HepG2 (cell line): ENCODE results near the gene ARPP21. TPM values are rescaled to one million over a fixed set of nuclear protein-coding genes. Genes with fewer than 3 reads are reported as not detected.

Experiments used
- ATAC-seq: fragments of 200-7000 bp; cut with Tn5 transposase; 3 replicates; pipeline ENCODE4 v1.9.1; 2020; ENCODE audit warnings: mild to moderate bottlenecking, moderate library complexity
- BruUV-seq: library from RNA; stranded (reverse); fragments of 400-500 nt; replicated peaks from 2 replicates; lab custom pipeline; 2021; lab: Mats Ljungman, UMichigan
- CTCF ChIA-PET: fragments of 300-600 bp; formaldehyde crosslinking; extraction: SDS; loops from one replicate; lab custom pipeline; 2021; ENCODE audit warnings: low total read pairs, inconsistent platforms, low intra/inter-chr PET ratio; lab: Yijun Ruan, JAX
- POLR2A ChIA-PET: fragments of 350-600 bp; sonication (Branson Sonifier 250); formaldehyde crosslinking; loops from one replicate; lab custom pipeline; 2020; ENCODE audit warnings: antibody characterized with exemption, inconsistent platforms; lab: Yijun Ruan, JAX
- DNase-seq: peaks from one replicate; pipeline ENCODE4 v3.0.0-alpha.2; 2015; ENCODE audit warnings: low spot score
- FAIRE-seq: peaks from 3 replicates; lab custom pipeline; 2011; peaks lifted over from hg19 to GRCh38; lab: Jason Lieb, UNC
- H2AFZ ChIP-seq: one replicate; pipeline ENCODE4 v1.6.1; 2011; ENCODE audit warnings: low read length, inconsistent platforms
- H3K27ac ChIP-seq: fragments of 300-600 bp; 3 replicates; pipeline ENCODE4 v1.8.0; 2011; ENCODE audit warnings: mixed run types, mild to moderate bottlenecking, mixed read lengths, low read length, inconsistent platforms; ENCODE audit not compliant: insufficient read depth; ENCODE audit errors: extremely low read length
- H3K27me3 ChIP-seq, 2 experiments: fragments of 200-600 bp in 1 of 2; 2 replicates in 1 of 2; 3 replicates in 1 of 2; pipeline versions ENCODE4 v1.6.0 to v1.8.0; 2011; ENCODE audit warnings: low read length in 2 of 2, mild to moderate bottlenecking in 2 of 2, moderate library complexity in 2 of 2, inconsistent platforms in 1 of 2; ENCODE audit not compliant: insufficient read depth in 2 of 2, control insufficient read depth in 1 of 2
- H3K36me3 ChIP-seq, 2 experiments: fragments of 200-600 bp in 1 of 2; replicated peaks in 1 of 2; 2 replicates in 1 of 2; 3 replicates in 1 of 2; pipeline versions ENCODE4 v1.5.1 to v1.8.0; 2011; ENCODE audit warnings: low read length in 2 of 2, inconsistent platforms in 1 of 2; ENCODE audit not compliant: insufficient read depth in 2 of 2, control insufficient read depth in 1 of 2
- H3K4me1 ChIP-seq: 2 replicates; pipeline ENCODE4 v1.5.1; 2012; ENCODE audit warnings: low read length, inconsistent platforms; ENCODE audit not compliant: insufficient read depth
- H3K4me2 ChIP-seq: 2 replicates; pipeline ENCODE4 v1.6.0; 2011; ENCODE audit warnings: low read depth, low read length, inconsistent platforms
- H3K4me3 ChIP-seq, 3 experiments: fragments of 200-600 bp in 1 of 3; sonication (generic), shearing (Covaris generic) in 1 of 3; replicated peaks in 1 of 3; 2 replicates each; pipeline ENCODE4 v1.5.1; 2011 to 2016; ENCODE audit warnings: low read length in 3 of 3, inconsistent platforms in 2 of 3, low read depth in 2 of 3, mild to moderate bottlenecking in 2 of 3, control low read depth in 1 of 3, mixed read lengths in 1 of 3; ENCODE audit not compliant: insufficient read depth in 1 of 3
- H3K79me2 ChIP-seq: one replicate; pipeline ENCODE4 v1.6.1; 2011; ENCODE audit warnings: low read length, inconsistent platforms; ENCODE audit not compliant: insufficient read depth
- H3K9ac ChIP-seq: 2 replicates; pipeline ENCODE4 v1.6.0; 2011; ENCODE audit warnings: mild to moderate bottlenecking, low read depth, low read length, inconsistent platforms; ENCODE audit not compliant: insufficient read depth
- H3K9me3 ChIP-seq: 2 replicates; pipeline ENCODE4 v1.5.1; 2012; ENCODE audit warnings: mild to moderate bottlenecking, low read length
- H4K20me1 ChIP-seq: 2 replicates; pipeline ENCODE4 v1.6.0; 2011; ENCODE audit warnings: inconsistent platforms, mild to moderate bottlenecking, low read length, moderate library complexity; ENCODE audit not compliant: insufficient read depth
- CEBPG ChIP-seq: IDR thresholded peaks from 2 replicates; pipeline ENCODE4 v1.6.1; 2016
- GRHL1 ChIP-seq: sonication (generic); formaldehyde crosslinking; conservative IDR thresholded peaks from 2 replicates; pipeline ENCODE4 v1.8.0; 2022; ENCODE audit warnings: missing genetic modification reagents
- KDM2A ChIP-seq: sonication (generic); formaldehyde crosslinking; IDR thresholded peaks from 2 replicates; pipeline ENCODE4 v1.4.0; 2020; ENCODE audit warnings: low read depth, missing genetic modification reagents, borderline replicate concordance
- KMT2B ChIP-seq: IDR thresholded peaks from 2 replicates; pipeline ENCODE4 v1.6.1; 2016; ENCODE audit warnings: missing genetic modification reagents, missing compliant biosample characterization
- SAP130 ChIP-seq: IDR thresholded peaks from 2 replicates; pipeline ENCODE4 v1.6.1; 2016; ENCODE audit warnings: low read depth
- SP5 ChIP-seq: IDR thresholded peaks from 2 replicates; pipeline ENCODE4 v1.6.1; 2016; ENCODE audit warnings: low read depth, borderline replicate concordance
- TAF1 ChIP-seq: sonication (generic); formaldehyde crosslinking; IDR thresholded peaks from 2 replicates; pipeline ENCODE4 v1.4.0; 2020; ENCODE audit warnings: missing genetic modification reagents
- ZFP36L2 ChIP-seq: sonication (generic); formaldehyde crosslinking; IDR thresholded peaks from 2 replicates; pipeline ENCODE4 v1.4.0; 2020; ENCODE audit warnings: missing genetic modification reagents
- ZNF280B ChIP-seq: sonication (generic); formaldehyde crosslinking; IDR thresholded peaks from 2 replicates; pipeline ENCODE4 v1.5.0; 2020; ENCODE audit warnings: missing genetic modification reagents, mild to moderate bottlenecking, borderline replicate concordance
- ZNF530 ChIP-seq: sonication (generic); formaldehyde crosslinking; IDR thresholded peaks from 2 replicates; pipeline ENCODE4 v1.5.0; 2020; ENCODE audit warnings: low read depth, mild to moderate bottlenecking, missing genetic modification reagents
- ZNF550 ChIP-seq: sonication (generic); formaldehyde crosslinking; IDR thresholded peaks from 2 replicates; pipeline ENCODE4 v1.4.0; 2020; ENCODE audit warnings: mild to moderate bottlenecking, missing genetic modification reagents, borderline replicate concordance
- ZNF557 ChIP-seq: sonication (generic); formaldehyde crosslinking; IDR thresholded peaks from 2 replicates; pipeline ENCODE4 v1.4.0; 2020; ENCODE audit warnings: missing genetic modification reagents
- ZNF567 ChIP-seq: sonication (generic); formaldehyde crosslinking; IDR thresholded peaks from 2 replicates; pipeline ENCODE4 v1.8.1; 2023; ENCODE audit warnings: mild to moderate bottlenecking, missing genetic modification reagents, borderline replicate concordance
- ZNF644 ChIP-seq: IDR thresholded peaks from 2 replicates; pipeline ENCODE4 v1.6.1; 2016; ENCODE audit warnings: low read depth
- ZNF652 ChIP-seq: IDR thresholded peaks from 2 replicates; pipeline ENCODE4 v1.6.1; 2016; ENCODE audit warnings: low read depth, borderline replicate concordance
- WGBS: methylation state at CpG from one replicate; pipeline ENCODE4 v1.1.6; 2017; ENCODE audit warnings: low lambda C conversion rate; 5-methylcytosine and 5-hydroxymethylcytosine counted together
- in situ Hi-C: cut with HindIII; loops from 2 replicates; pipeline ENCODE4 v1.10.0; 2017; ENCODE audit warnings: low pct_unique_long_range_greater_than_20kb; ENCODE audit not compliant: extremely low pct_ligation_motif_present
- intact Hi-C: fragments of 100-400 bp; cut with micrococcal nuclease; formaldehyde crosslinking; loops from one replicate; pipeline ENCODE4 v1.10.0; 2022; ENCODE audit not compliant: unreplicated experiment
- polyA plus RNA-seq, 8 experiments: library from polyadenylated mRNA; depleted of rRNA in 3 of 8; stranded (reverse) in 7 of 8; unstranded in 1 of 8; fragments of >200 nt; fragmentation: Illumina TruSeq in 4 of 8; extraction: Trizol in 4 of 8; gene quantifications; 2 replicates each; pipeline versions ENCODE4 v1.2.1 to v1.2.3, GENCODE V29; 2011 to 2016; ENCODE audit warnings: low read depth in 4 of 8, missing spikeins in 1 of 8, mixed read lengths in 1 of 8; ENCODE audit not compliant: insufficient read depth in 1 of 8
- total RNA-seq, 5 experiments: library from RNA; depleted of rRNA; stranded (reverse); fragments of >200 nt; fragmentation: Illumina TruSeq; extraction: Trizol; gene quantifications; 2 replicates each; pipeline ENCODE4 v1.2.3, GENCODE V29; 2016; ENCODE audit warnings: low read depth in 1 of 5

Gene ARPP21
- total and polyA plus RNA-seq, 2 of the 13 experiments (the other 11 are each of a cell fraction or from before 2014, with no cell fraction given) = not detected

- H4K20me1 ChIP-seq = no peaks in the 10 kb centered on the region
- H3K27ac ChIP-seq = no peak overlapping the region
- no peaks in the 10 kb centered on the region for H3K79me2 ChIP-seq
- in situ Hi-C loops (no loop called here), intact Hi-C loops (no loop called here)
- H3K4me2 ChIP-seq = no peak overlapping the region
- H3K4me3 ChIP-seq = no peak overlapping the region
- no peaks in the 10 kb centered on the region for H3K9me3 ChIP-seq
- 52% methylated on average over 2 of the region's 2 CpGs for WGBS
- no peak for FAIRE-seq
- no peaks in the 10 kb centered on the region for H3K27me3 ChIP-seq
- no peak overlapping the region for H3K9ac ChIP-seq
- no peaks in the 10 kb centered on the region for H3K4me1 ChIP-seq
- ChIA-PET POLR2A (no interaction called here), CTCF (no interaction called here)
- no peaks in the 10 kb centered on the region for H3K36me3 ChIP-seq
- DNase-seq = no peak
- no peak overlapping the region for H2AFZ ChIP-seq
- TF ChIP-seq TAF1 (CRISPR knock-in tag) (no peak), KDM2A (no peak), CEBPG (CRISPR knock-in tag) (no peak), ZNF644 (no peak), ZFP36L2 (no peak), KMT2B (no peak), ZNF530 (CRISPR knock-in tag) (no peak), ZNF550 (CRISPR knock-in tag) (no peak), GRHL1 (CRISPR knock-in tag) (no peak), ZNF280B (CRISPR knock-in tag) (no peak), ZNF557 (CRISPR knock-in tag) (no peak), ZNF567 (no peak), SAP130 (CRISPR knock-in tag) (no peak), SP5 (CRISPR knock-in tag) (no peak), ZNF652 (CRISPR knock-in tag) (no peak)
- BruUV-seq = no TSS peak
- no peak for ATAC-seq
These were observed 107.2 kb downstream of the ARPP21 start for GRCh38 chr3:35746492-35746891.
